Medulla oblongata (tissue), 1 donor: ENCODE results near the gene AQP9.
"Not testable (repeated sequence)": the region's sequence is repeated elsewhere in the genome, so short reads cannot be mapped to it uniquely, and the experiment has no call there.

Source experiments
- DNase-seq: peaks from one replicate; pipeline ENCODE4 v3.0.0-alpha.2; 2015; ENCODE audit errors: extremely low spot score

The AQP9 gene

DNA sequence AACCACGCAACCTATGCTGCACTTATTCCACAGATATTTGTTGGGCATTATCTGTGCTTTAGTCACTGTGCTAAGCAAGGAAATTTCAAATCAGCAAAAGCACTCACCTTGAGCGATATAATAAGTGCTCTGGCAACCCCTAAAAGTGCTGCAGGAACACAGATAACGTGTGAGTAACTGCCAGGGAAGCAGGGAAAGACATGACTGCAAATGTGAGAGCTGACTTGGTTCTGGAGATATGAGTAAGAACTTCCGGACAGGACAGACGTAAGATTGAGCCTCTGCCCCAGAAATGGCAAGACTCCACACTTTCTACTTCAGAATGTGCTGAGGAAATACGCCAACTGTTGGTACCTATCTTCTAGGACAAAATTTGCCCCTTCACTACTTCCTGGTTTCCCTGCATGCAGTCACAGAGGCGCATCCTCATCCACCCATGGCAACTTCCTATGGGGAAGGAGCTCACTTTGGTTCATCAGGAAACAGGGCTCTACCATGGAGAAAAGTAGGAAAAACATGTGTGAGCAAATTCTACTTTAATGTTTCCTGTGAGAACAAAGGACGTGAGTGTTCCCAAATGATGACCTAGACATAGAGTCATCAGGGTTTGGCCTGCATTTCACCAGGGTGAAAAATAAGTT lies 41.7 kb downstream of the AQP9 start:
- DNase-seq: no peak

GRCh38 chr15:58182460-58183163 lies 44.4 kb downstream of the AQP9 start:
- peak; percentile 66 for DNase-seq

DNA sequence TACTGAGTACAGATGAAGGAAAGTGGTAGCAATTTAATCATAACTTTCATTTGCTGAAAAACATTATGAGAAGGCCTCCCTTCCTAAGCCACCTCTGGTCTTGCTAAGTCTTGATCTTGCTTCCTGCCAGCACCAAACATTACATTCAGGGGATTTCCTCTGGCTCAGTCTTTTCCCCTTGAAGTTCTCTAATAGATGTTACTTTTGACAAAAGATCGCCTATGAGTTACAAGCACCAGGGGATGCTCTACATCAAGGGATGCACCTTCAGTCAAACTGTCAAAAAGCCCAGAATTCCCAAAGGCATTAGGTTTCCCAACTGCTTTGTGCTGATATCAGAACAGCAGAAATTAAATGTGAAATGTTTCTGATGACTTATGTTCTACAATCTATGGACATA lies 47.3 kb downstream of the AQP9 start:
- no peak for DNase-seq

- no peak for DNase-seq
These were observed 51.1 kb downstream of the AQP9 start for GRCh38 chr15:58189148-58189811.

DNA sequence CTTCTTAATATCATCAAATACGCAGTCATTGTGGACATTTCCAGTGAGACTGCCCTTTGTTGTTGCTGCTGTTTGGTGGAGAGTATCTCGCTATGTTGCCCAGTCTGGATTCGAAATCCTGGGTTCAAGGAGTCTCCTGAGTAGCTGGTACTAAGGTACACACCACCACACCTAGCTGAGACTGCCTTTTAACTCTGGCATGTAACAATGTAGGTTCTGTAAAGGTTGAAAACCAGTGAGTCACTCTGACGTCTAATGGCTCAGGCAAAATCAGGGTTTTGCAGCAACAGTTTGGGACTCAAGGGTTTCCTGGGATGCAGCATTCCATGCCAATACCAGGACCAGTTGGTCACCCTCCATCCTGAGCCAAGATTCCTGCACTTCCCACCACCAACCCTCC lies 52.2 kb downstream of the AQP9 start:
- no peak for DNase-seq

GRCh38 chr15:58193636-58194035 lies 55.5 kb downstream of the AQP9 start:
- not testable (repeated sequence) for DNase-seq

- DNase-seq: no peak
These were observed 62.6 kb downstream of the AQP9 start for GRCh38 chr15:58200739-58201138.

GRCh38 chr15:58201516-58201915 lies 63.3 kb downstream of the AQP9 start:
- DNase-seq: no peak

GRCh38 chr15:58203537-58203936 lies 65.4 kb downstream of the AQP9 start:
- DNase-seq: no peak

DNA sequence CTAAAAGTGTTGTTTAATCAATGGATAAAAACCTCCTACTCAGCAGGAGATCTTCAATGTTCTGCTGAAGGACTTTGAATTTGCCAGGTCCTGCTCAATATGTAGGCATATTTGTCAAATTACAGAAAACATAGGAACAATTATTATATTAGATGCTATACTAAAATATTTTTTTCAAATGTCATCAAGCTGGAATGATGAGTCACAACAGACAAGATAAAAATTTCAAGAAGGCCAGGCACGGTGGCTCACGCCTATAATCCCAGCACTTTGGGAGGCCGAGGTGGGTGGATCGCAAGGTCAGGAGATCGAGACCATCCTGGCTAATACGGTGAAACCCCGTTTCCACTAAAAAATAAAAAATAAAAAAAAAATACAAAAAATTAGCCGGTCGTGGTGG lies 68.0 kb downstream of the AQP9 start:
- DNase-seq: no peak

DNA sequence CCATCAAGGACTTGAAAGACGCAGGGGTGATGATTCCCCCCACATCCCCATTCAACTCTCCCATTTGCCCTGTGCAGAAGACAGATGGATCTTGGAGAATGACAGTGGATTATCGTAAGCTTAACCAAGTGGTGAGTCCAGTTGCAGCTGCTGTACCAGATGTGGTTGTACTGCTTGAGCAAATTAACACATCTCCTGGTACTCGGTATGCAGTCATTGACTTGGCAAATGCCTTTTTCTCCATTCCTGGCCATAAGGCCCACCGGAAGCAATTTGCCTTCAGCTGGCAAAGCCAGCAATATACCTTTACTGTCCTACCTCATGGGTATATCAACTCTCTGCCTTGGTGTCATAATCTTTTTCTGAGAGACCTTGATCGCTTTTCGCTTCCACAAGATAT lies 70.0 kb downstream of the AQP9 start:
- not testable (repeated sequence) for DNase-seq

GRCh38 chr15:58209007-58209481 lies 70.9 kb downstream of the AQP9 start:
- DNase-seq: not testable (repeated sequence)

GRCh38 chr15:58210031-58210430 lies 71.8 kb downstream of the AQP9 start:
- not testable (repeated sequence) for DNase-seq

DNA sequence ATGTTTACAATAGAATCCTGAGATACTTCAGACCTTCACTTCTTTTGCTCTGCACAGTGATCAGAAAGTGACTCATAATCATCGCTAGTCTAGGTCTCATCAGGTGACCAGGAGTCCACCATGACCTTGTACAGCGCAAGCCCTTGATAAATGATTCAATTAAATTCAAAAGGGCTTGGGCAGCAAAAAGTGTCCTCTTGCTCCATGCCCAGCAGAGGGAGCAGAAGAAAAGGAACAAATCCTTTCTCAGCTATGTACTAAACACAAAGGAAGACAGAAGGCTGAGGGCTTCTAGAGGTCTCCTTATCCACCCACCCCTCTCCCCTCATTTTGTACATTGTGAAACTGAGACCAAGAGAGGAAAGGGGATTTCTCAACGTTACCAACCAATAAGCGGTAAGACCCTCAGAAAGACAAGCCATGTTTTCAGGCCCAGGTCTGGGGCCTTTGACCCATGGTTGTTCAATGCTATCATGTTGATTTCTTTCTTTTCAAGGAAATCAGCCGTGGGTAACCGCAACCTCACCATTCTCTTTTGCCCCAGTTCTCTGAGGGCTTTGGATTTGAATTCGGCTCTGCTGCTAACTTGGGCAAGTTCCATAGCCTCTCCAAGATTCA lies 74.8 kb downstream of the AQP9 start:
- DNase-seq: peak; percentile 77

DNA sequence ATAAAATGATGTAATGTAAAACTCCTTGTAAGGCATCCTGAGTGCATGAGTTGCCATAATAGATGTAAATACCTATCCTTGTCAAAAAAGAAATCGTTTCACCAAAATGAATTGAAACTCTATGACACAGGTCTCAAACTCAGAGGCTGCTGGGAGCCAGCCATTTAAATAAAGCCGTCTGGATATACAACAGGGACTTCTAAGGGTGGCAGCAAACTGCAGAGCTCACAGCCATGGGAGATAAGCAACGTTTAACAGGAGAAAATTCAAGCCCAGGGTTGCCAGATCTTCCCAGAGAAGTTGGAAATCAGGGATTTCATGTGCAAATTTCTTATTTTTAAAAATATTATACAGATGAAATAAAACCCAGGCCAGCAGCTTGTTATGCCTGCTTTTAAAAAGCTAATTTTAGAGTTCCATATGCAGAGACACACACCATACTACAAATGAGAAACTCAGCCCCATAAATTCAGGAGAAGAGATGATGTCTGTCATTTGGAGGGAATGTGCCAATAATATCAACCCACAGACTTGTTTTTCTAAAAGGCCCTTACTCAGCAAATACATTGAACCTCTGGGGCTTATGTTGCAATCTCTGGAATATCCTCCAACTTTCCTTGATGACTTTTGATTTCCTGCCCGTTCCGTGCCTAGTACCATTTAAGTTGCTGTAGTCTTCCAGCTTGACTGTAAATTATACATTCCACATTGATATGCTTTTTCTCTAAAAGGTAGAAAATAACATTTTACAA lies 75.6 kb downstream of the AQP9 start:
- no peak for DNase-seq

DNA sequence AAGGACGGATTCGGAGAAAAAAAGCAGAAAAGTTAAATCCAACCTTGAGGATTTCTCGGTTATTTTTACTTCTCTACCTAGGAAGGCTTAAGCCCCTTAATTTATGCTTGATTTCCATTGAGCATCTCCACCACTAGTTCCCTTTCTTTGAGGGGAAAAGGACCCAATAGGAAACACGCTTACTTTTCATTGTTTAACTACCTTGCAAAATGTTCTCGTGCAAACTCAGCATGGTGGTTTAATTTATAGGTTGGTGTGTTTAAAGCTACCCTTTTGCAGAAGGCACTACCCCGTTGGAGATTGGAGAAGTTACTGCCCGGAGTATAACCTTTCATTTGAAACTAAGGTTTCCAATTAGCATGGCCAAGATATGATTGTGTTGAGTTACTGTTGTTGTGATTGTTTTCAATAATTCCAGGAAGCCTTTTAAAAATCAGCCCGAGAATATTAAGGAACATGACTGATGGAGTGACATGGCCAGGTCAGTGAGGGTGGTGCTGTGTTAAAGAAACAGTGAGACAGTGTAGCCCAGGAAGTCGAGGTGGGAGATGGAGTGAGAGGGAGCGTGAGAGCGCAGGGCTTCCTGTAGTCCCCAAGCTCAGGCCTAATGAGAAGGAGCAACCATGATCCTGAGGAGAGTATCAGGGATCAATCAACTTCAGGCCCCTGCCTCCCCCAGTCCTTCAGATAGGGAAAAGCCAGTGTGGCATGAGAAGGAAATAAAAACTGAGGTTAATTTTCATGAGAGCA lies 76.6 kb downstream of the AQP9 start:
- DNase-seq: no peak

- DNase-seq: no peak
These were observed 79.3 kb downstream of the AQP9 start for GRCh38 chr15:58217460-58217859.

GRCh38 chr15:58221591-58222241 lies 83.5 kb downstream of the AQP9 start:
- no peak for DNase-seq

DNA sequence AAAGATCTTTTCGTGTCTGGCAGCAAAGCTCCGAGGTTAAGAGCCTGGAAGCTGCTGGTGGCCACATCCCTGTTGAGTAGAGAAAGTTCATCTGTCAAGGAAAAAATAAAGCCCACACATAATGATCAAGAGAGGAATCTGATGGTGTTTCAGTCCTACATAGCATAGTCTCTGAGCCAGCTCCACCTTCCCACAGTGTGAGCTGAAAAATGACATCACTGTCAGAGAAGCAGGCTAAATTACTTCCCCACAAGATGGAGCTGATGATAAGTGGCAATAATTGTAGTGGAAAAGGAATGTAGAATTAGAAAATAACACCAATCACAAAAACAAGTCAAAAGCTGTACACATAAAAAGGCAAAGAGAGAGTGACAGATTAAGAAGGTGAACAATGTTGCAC lies 84.5 kb downstream of the AQP9 start:
- no peak for DNase-seq

DNA sequence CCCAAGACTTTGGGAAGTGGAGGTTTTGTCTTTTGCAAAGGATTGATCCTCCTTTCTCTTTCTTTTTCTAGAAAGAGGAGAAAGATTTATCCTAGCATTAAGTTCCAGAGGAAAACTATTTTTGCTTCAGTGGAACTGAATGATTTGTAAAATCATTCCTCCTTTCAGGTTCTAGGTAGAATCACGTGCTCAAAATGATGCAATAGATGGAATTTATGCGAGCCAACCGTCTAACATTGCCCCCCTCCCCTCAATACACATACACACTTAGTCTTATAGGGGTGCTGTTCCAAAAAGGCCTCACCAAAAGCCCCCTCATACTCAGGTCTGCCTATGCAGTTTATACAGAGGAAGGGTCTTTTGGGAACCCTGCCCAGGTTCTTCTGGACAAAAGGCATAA lies 85.3 kb downstream of the AQP9 start:
- no peak for DNase-seq
